CD4-positive, alpha-beta T cell treated with Interleukin-2 at 100 ng/mL for 4 hours (primary cell): ENCODE results near the gene UGT1A4.

Experiments
- DNase-seq: peaks from one replicate; pipeline ENCODE4 v3.0.0-alpha.2; 2020; ENCODE audit warnings: low spot score

The UGT1A4 gene

DNA sequence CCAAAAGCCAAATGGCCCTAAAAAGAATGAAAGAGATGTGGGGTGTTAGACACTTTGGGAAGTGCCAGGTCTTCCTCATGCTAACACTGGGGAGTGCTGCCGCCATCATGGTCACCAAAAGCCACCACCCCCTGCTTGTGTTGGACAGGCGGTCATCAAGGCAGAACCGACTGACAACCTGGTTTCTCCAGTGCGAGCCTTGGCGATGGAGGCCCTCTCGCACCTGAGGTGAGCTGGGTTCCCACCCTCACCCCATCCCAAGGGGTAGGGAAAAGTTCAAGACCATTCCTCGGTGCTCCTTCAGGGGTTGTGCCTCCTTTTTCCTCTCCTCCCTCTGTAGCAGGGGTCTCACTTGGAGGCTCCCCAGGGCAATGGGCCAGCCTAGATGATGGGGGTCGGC, 93.2 kb downstream of the UGT1A4 start:
- DNase-seq, result no peak

DNA sequence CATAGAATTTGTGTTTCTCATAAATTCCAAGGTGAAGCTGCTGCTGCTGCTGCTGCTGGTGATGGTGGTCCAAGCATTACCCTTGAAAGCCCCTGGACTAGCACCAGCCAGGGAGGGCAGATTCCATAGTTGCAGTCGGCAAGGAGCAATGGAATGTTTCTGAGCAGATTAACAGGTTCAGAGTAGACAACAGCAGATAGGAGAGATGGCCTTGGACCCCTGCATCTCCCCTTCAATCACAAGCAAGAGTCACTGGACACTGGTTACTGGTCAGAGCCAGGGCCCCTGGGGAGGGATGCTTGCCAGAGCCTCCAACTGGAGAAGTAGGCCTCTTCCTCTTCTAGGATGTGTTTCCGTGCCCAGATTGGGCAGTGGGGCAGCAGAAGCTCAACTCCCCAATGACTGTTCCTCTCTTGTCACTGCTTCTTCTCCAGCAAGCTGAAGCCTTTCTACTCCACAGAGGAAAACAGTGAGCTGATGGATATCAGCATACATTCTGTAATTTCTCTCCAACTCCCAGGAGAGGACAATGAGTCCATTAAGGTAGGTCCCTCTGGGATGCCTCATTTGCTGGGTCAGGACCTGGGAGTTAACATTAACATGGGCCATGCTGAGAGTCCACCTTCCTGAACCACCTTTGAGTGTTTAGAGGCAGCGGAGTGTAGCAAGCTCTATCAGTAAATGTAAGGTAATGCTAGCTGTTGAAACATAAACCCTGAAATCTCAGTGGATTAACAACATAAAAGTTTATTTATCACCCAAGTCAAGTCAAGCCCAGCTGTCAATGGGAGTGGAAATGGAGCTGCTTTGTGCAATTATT, 94.9 kb downstream of the UGT1A4 start:
- no peak for DNase-seq

DNA sequence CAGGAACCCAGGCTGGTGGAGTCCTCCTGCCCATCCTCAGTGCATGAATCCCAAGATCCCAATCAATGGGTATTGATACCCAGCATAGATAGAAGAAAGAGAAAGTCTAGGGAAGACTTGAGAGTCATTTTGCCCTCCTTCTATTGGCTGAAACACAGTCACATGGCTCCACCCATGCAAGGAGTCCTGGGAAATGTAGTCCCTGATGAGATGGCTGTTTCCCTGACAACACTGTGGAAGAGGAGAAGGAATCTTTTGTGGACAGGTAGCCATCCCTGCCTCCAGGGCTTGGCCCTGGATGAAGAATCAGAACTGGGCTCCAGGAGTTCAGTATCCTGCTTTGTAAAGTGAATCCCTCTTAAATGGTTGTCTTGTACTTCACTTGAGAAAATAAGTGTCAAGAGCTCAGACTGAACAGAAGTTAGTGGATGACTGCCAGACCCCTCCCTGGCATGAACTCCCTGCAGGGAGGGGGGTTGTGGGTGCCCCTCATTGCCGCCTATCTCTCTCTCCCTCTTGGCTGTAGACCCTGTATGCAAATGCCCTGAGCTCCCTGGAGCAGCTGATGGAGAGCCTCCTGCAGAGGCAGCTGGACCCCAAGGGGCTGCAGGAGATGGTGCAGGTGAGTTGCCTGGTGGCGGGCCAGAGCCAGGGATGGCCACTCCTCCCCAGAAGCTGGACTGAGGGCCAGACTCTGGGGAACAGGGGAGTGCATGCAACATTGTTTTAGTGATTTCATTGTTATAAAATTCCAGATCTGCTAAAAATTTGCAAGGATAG, 95.7 kb downstream of the UGT1A4 start:
- no peak for DNase-seq

DNA sequence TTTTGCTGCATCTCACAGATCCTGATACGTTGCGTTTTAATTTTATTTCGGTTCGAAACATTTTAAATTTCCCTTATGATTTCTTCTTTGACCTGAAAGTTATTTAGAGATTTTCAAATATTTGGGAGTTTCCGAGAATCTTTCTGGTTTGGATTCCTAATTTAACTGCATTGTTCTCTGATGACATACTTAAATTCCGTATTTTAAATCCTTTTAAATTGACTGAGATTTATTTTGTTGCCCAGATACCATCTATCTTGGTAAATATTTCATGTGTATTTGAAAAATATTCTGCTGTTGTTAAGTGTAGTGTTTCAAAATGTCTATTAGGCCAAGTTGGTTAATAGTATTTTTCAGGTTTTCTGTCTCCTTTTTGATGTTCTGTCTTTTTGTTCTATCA, 97.3 kb downstream of the UGT1A4 start:
- DNase-seq, result no peak

DNA sequence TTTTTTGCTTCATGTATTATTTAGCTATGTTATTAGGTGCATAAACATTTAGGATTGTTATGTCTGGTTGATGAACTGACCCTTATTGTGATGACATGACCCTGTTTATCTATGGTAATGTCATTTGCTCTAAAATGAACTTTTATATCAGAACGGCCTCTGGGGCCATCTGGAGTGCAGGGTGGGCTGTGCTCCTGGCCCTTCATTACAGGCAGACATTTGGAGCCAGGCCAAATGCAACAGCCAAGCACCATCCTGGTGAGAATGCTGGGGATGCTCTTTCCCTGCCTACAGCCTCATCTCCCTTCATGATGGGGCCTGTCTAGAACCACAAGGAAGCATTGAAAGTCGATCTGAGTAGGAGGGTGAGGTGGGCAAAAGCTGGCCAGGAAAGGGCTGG, 97.8 kb downstream of the UGT1A4 start:
- DNase-seq, result no peak

DNA sequence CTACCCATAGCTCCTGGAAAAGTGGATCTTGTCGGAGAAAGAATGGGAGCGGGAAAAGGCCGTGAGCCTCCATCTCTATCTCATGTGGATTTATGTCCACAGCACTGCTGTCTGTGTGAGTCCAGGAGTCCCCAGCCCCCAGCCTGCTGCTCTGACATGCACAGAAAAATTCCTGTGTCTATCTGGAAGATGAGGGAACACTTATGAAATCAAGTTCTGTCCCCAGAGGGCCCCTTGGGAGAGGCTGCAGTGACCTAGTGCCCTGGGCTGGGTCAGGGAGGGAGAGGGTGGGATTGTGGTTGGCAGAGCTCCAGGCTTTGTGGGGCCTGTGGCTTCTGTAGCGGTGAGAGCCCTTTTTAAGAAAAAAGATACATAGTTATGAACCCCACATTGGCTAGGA, 98.2 kb downstream of the UGT1A4 start:
- no peak for DNase-seq

DNA sequence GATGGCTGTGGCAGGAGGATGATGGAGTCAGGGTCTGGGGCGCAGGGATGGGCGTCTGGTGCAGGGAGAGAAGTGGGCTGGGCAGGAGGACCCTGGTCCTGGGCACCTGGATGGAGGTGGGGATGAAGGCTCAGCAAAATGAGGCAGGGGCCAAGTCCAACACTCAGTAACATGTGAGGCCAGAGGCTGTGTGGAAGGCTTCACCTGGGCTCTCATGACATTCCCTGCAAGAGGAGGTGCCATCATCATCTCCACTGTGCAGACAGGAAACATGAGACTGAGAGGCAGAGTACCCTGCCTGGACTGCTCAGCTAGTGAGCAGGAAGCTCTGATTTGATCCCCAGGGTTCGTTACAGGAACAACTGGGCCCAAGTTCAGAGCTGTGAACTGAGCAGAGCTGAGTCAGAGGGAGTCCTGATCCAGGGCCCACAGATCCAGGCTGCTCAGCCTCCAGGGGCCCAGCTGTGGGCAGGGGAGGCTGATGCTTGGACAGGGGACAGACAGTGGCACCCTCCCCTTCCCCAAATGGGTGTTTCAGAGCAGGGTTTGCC, 98.9 kb downstream of the UGT1A4 start:
- no peak for DNase-seq

DNA sequence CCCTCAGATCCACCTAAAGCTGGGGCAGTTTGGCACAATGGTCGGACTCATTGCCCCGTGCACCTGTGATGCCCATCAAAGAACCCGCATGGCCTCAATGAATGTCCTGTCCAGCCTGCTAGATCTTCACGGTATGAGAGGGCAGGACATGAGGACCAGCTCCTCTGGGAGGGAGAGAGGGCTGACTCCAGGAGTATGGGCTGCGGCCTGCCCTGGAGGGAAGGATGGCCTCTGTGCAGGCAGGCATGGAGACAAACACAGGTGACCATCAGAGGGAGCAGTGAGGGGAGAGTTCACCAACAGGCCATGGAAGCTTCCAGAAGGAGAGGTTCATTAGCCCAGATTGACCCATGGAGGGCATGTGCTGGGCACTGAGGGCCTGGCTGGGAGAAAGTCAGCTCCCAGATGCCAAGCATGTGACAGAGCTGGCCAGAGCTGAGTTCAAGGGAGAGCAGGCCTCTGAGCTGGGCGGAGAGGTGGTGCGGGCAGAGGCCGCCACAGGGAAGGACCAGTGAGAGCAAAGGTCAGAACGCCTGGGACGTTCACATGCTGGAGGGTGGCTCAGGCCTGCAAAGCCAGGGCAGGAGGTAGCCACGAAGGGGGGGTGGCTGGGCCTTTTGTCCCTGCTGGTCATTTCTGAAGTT, 99.6 kb downstream of the UGT1A4 start:
- DNase-seq, result no peak

DNA sequence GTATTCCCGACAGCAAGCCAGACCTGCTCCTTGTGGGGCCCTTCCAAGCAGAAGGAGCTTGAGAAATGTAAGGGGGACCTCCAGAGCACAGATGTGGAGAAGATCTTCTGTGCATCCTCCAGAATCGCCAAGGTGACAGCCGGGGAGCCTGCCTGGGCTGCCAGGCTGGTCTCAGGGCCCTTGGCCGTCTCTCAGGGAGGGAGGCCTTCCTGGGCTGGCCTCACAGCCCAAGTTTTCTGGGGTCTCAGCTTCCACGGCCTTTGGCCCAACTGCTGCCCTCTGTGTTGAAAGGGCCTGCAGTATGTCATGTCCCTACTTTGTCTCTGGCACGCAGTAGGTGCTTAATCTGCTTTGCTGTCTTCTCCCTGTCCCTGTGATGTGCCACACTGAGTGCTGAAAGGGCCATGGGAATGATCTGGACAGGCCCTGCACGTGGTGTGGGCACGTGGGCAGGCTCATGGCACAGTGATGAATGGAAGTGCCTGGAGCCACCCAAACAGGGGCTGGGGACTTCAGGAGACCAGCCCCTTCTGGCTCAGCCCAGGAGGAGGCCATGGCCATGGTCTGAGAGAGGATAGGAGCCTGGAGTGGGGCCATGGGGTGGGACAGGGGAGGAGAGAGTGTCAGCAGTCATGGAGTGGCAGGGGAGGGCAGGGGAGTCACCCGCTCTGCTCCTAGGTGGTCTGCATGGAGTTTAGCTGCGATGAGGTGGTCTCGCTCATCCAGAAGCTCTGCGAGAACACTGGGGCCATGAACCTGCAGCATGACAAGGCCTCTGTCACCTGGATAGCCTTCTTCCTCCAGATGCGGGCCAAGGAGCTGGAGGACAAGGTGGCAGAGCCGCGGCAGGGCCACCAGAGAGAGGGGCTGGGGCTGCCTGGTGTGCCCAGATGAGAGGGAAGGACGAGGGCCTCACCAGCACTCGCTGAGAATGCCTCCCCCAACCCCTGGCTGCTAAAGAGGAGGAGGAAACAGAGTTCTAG, 100.4 kb downstream of the UGT1A4 start:
- no peak for DNase-seq

DNA sequence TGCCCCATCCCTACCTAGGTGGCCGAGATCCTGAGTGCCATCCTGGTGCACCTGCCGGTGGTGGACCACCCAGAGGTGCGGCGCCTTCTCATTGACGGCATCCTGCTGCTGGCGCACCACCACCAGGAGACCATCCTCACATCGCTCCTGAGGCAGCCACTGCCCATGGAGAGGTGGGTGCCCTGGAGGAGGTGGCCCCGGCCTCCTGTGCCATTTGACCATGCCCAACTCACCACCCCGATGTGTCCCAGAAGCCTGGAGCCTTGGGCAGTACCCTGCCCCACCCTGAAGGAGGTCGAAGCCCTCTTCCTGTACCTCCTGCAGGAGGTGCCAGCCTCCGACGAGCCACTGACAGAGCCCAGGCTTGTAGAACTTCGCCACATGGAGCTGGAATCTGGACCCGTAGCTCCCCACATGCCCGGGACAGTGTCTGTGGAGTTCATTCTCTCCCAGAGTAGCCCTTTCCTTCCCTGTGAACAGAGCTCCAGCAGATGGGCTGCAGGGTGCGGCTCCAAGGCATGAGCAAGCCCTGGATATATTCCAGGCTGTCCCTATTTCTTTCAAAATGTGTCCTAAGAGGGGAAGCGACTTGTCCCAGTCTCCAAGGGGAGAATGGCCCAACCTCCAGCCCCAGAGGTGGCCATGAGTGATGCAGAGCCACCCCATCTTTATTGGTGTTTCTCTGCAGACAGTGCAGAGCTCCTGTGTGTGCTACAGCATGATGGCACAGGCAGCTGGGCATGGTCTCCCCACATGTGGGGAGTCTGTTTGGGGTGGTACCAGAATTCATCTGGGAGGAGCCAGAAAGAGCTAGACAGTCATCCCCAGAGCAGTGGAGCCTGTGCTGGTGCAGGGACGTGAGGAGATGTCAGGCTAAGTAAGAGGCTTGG, 101.6 kb downstream of the UGT1A4 start:
- no peak for DNase-seq

DNA sequence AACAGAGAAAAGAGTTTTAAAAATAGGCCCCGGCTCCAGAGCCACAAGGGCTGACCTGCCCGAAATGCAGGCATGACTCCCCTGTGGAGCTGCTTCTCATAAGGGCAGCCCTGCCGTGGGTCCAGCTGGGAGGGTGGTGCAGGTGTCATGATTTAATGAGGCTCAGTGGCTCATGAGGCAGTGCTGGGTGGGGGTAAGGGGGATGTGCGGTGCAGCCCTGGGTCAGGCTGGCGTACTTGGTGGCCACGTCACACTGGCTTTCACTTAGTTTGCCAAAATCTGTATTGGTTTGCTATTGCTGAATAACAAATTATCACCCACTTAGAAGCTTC, 102.2 kb downstream of the UGT1A4 start:
- no peak for DNase-seq

DNA sequence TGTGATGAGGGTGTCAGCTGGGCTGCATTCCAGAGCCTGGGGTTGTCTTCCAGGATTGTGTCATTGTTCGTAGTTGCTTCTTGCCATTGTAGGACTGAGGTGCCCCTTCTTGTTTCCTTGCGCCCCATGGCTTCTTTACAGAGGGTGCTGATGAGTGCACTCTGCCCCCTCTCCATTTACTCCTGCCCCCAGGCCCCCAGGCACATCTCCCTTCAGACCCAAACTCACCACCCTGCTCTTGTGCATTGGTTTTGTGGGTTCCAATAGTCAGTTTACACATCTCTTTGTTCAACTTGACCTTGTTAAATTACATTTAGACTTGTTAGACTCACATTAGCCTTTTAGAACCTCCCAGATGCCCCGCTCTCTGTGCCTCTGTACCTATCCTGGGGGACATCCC, 102.7 kb downstream of the UGT1A4 start:
- no peak for DNase-seq

DNA sequence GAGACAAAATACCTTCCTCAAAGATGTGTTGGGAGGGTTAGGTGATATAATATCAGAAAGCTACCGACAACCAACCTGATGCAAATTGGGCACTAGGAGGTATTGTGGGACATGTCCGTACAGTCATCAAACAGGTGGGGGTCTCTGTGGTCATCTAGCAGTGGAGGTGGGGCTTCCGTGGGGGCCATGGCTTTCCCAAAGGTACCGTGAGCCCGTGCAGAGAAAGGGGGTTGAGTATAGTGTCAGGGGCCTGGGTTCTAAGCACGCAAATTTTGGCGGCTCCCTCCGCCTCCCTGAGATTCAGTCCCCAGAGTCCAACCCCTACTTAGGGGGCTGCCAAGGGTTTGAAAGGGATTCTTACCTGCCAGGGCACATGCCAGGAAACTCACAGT, 103.2 kb downstream of the UGT1A4 start:
- DNase-seq, result no peak

DNA sequence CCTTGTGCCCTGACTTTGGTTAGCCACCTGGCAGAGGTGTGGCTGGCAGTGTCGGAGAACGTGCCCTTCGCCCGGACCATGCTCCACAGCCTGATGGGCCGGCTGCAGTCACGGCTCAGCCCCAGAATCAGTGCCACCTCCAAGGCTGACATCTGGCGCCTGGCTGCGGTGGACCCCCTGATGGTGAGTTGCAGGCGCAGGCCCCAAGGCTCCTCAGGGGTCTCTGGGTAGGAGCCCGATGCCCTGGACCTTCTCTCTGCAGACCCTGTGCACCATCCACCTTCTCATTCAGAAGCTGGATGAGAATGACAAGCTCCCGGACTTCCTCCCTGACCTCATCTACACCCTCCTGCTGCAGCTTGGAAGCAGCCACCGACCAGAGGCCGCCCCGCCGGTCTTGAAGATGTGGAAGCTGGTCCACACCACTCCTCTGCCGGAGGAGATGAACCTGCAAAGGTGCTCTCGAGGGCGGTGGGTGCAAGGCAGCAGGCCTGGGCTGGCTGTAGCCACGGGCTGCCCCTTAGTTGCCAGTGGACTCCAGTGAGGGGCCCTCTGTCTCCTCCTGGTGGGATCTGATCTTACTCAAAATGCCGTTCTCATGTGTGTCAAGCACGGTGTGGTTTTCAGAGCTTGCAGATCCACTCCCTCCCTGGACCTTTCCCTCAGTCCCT, 103.7 kb downstream of the UGT1A4 start:
- no peak for DNase-seq
